GM12873 (cell line): ENCODE measurements around the gene YES1.

Experiments
- CTCF ChIP-seq: IDR thresholded peaks from 2 replicates; pipeline ENCODE4 v1.5.1; 2012; ENCODE audit warnings: low read depth, mild to moderate bottlenecking, moderate library complexity, low read length, control low read depth; ENCODE audit not compliant: insufficient read depth; ENCODE audit errors: missing control alignments

Gene YES1

GRCh38 chr18:773980-774624 is 37.9 kb downstream of the YES1 start:
- no peak for TF ChIP-seq CTCF

GRCh38 chr18:770583-770961 is 41.5 kb downstream of the YES1 start:
- no peak for TF ChIP-seq CTCF

- no peak for TF ChIP-seq CTCF
Measured at GRCh38 chr18:767961-768360, 44.1 kb downstream of the YES1 start.

- no peak for TF ChIP-seq CTCF
Measured at GRCh38 chr18:767084-767882, 44.8 kb downstream of the YES1 start.

- TF ChIP-seq CTCF, result no peak
Measured at GRCh38 chr18:766550-766860, 45.5 kb downstream of the YES1 start.

GRCh38 chr18:765764-766549 is 46.1 kb downstream of the YES1 start:
- TF ChIP-seq CTCF, result no peak

- no peak for TF ChIP-seq CTCF
Measured at GRCh38 chr18:755506-755905, 56.5 kb downstream of the YES1 start.
